IPS-NIHi11 (cell line): ENCODE measurements around the gene PLSCR3.
A peak's percentile ranks its signal among the peaks of the same experiment; 100 is the strongest.
"Not testable (repeated sequence)": the region's sequence is repeated elsewhere in the genome, so short reads cannot be mapped to it uniquely, and the experiment has no call there.

Experiments
- DNase-seq: peaks from one replicate; pipeline ENCODE4 v3.0.0; 2012; ENCODE audit warnings: mixed read lengths, low spot score

PLSCR3 gene

GRCh38 chr17:7380321-7380720 lies 14.0 kb downstream of the PLSCR3 start:
- DNase-seq = no peak

DNA sequence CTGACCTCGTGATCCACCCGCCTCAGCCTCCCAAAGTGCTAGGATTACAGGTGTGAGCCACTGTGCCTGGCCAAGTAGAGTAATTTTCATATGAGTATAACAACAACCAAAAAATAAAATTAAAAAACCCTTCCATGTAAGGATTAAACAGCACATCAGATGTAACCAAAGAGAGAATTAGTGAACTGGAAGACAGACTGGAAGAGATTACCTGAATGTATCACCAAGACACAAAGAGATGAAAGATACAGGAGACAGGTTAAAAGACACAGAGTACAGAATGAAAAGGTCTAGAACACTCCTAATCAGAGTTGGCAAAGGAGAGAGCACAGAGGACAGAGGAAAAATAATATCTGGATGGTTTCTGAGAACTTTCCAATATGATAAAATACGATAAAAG lies 15.2 kb downstream of the PLSCR3 start:
- no peak for DNase-seq

- DNase-seq = no peak
Observed at GRCh38 chr17:7374353-7374752, 20.0 kb downstream of the PLSCR3 start.

DNA sequence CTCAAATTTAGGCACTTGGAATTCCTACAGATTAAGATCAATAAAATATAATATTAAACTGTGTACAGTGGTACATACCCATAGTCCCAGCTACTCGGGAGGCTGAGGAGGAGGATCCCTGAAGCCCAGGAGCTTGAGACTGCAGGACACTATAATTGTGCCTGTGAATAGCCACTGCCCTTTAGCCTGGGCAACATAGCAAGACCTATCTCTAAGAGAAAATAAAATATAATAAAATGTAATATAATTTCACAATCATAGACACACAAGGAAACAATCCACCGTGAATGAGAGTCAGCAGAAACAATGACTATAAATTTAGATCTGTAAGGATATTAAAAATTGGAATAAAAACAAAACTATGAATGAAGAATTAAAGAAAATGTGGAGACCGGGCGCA lies 23.5 kb downstream of the PLSCR3 start:
- DNase-seq = no peak

DNA sequence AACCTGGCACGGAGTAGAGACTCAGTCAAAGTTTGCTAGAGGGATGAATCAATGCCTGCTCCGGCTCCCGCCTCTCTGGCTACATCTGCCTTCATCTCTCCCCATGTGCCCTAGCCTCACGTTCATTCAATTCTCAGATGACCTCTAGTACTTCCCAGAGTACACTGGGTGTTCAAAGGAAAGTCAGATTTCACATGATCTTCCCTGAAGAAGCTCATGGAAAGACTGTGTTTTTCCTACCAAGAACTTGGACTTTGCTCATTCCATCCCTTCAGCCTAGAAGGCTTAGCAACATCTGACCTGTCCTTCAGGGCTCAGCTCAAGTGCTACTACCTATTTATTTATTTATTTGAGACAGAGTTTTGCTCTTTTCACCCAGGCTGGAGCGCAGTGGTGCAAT lies 24.5 kb downstream of the PLSCR3 start:
- DNase-seq = no peak

DNA sequence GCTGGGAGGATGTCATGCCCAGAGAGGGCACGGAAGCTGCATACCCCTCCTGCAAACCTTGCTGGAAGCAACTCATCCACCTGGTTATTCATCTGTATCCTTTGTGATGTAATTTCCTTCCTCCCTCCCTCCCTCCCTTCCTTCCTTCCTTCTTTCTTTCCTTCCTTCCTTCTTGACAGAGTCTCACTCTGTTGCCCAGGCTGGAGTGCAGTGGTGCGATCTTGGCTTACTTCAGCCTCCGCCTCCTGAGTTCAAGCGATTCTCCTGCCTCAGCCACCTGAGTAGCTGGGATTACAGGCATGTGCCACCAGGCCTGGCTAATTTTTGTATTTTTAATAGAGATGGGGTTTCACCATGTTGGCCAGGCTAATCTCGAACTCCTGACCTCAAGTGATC lies 25.7 kb downstream of the PLSCR3 start:
- not testable (repeated sequence) for DNase-seq

GRCh38 chr17:7367918-7368598 lies 26.3 kb downstream of the PLSCR3 start:
- no peak for DNase-seq

DNA sequence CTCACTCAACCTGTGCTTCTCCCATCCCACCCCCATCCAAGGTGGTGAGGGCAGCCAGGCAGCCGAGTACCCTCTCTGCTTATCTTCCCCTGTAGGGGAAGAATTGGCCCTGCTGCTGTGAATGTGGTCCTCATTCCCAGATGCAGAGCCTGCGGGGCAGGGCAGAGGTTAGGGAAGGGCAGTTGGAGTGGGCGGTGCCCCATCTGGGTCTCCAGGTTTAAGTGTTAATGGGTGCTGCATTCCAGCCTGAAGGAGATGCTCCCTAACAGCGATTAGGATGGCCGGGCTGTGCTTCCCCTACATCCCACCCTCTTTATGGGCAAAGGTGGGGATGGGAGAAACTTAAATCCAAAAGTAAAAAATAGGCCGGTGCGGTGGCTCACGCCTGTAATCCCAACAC lies 27.2 kb downstream of the PLSCR3 start:
- no peak for DNase-seq

DNA sequence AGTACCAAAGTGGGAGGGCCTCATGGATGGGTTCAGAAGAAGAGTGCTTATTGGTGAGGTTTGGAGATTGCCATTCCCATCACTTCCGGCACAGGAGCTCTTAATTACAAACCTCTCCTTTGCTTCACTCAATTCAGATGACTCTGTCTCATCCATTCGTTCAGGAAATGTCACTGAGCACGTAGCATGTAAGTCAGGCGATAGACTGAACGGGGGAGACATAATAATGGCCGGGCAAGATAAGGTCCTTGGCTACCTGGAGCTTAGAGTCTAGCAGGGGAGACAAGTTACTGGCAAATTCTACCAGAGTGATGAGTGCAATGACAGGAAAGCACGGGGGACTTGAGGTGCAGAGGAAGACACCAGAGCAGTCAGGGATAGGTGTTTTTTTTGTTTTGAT lies 28.4 kb downstream of the PLSCR3 start:
- not testable (repeated sequence) for DNase-seq

GRCh38 chr17:7363311-7363710 lies 31.0 kb downstream of the PLSCR3 start:
- no peak for DNase-seq

GRCh38 chr17:7361906-7362305 lies 32.4 kb downstream of the PLSCR3 start:
- DNase-seq = no peak

- DNase-seq = no peak
Observed at GRCh38 chr17:7357381-7357780, 36.9 kb downstream of the PLSCR3 start.

GRCh38 chr17:7356756-7357155 lies 37.6 kb downstream of the PLSCR3 start:
- DNase-seq = no peak

- peak; percentile 88 for DNase-seq
Observed at GRCh38 chr17:7356072-7356549, 38.2 kb downstream of the PLSCR3 start.

GRCh38 chr17:7355573-7355972 lies 38.8 kb downstream of the PLSCR3 start:
- DNase-seq = no peak

- DNase-seq = no peak
Observed at GRCh38 chr17:7355053-7355452, 39.3 kb downstream of the PLSCR3 start, which contains the start of gene TMEM95. TMEM95 (plus strand) TSS chr17:7355156; CDS start chr17:7355205, 49 bp downstream.

- no peak for DNase-seq
Observed at GRCh38 chr17:7354262-7354843, 40.0 kb downstream of the PLSCR3 start.

- no peak for DNase-seq
Observed at GRCh38 chr17:7352910-7353635, 41.3 kb downstream of the PLSCR3 start.

DNA sequence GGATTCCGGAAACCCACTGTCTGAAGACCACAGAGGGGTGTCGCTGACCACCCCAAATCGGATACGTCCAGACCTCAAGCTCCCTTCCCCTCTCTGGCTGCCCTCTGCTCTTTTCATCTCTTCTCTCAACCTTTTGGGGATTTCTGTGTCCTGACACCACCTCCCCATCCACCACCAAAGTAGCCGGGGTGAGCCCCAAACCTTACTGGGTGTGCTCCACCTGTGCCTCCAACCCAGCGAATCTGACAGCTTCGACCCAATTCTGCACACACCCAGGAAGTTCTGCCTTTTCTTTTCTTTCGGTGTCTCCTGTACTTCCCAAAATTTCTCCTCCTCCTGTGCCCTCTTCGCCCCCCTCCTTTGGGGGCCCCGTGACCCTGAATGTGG lies 41.8 kb downstream of the PLSCR3 start:
- no peak for DNase-seq

DNA sequence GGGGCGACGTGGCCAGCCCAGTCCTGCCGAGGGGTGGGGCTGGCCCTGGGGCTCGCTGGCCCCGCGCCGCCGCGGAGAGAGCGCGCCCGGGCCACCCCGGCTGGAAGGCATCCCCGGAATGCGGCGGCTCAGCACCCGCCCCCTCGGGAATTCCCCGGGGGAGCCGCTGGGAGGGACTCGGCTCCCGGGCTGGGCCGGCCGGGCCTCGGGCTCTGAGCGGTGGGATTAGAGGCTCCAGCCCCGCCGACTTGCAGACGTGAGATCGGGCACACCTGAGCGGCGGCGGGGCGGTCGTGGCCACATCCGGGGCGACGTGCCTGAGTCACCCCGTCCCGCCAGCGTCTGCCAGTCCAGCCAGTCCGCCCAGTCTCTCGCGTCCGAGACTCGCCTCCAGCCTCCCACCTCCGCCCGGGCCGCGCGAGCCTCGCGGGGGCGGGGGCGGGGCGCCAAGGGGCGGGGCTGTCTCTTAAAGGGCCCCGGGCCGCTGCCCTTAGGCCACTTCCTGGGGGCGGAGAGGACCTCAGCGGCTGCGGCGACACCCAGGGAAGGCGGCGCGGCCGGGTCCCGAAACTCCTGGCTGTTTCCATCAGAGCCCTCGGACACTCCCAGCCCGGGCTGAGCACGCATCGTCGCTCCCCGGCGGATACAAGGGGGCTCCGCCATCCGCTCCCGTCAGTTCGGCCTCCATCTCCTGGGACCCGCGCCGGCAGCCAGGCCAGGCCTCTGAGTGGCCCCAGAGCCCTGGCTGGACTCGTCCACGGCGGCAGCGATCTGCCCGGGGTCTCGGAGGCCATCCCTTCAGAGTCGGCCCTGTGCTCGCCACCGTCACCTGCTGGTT lies 42.4 kb downstream of the PLSCR3 start, which contains the start of gene KCTD11:
Gene KCTD11, plus strand, starts transcription at position 498 of the 838 bp plus-strand sequence.
- peak; percentile 90 for DNase-seq

GRCh38 chr17:7348478-7349242 lies 45.7 kb downstream of the PLSCR3 start:
- no peak for DNase-seq
